NCI-H748 treated with DMSO at 0.1 percent for 48 hours (cell line): ENCODE data around the gene KRTAP10-3.
"Not testable (repeated sequence)": the region's sequence is repeated elsewhere in the genome, so short reads cannot be mapped to it uniquely, and the experiment has no call there.

Source experiments
- DNase-seq: peaks from one replicate; lab custom pipeline; 2025; lab: John Stamatoyannopoulos, UW

KRTAP10-3 gene, protein sequence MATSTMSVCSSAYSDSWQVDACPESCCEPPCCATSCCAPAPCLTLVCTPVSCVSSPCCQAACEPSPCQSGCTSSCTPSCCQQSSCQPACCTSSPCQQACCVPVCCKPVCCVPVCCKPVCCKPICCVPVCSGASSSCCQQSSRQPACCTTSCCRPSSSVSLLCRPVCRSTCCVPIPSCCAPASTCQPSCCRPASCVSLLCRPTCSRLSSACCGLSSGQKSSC

DNA sequence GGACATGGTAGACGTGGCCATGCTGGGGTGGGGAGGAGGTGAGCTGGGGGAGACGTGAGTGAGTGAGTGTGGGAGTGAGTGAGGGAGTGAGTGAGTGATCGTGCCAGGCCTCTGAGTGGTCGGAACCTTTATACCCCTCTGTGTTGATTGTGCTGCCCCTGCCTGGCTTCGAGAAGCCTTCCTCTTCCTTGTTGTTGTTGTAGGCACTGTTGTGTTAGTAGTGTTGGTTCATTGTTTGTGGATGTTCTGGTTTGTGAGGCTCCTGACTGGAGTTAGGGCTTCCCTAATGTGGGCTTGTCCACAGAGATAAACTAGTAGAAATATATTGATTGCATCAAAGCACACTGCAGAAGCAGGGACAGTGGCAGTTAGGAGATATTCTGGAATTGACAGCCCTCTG, at the start of gene KRTAP10-3:
Gene KRTAP10-3, minus strand, starts transcription at position 101 of the 400 bp plus-strand sequence. Its CDS starts 80 bp downstream, at position 21.
- no peak for DNase-seq

DNA sequence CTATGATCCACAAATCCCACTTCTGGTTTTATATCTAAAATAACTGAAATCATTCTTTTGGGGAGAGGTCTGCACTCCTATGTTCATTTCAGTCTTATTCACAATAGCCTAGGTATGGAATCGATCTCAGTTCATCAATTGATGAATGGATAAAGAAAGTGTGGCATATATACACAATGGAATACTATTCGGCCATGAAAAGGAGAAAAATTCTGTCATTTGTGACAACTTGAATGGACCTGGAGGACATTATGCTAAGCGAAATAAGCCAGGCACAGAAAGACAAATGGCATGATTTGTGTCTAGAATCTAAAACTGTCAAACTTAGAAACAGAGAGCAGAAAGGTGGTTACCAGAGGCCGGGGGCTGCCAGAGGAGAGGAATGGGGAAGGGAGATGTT, 47.9 kb upstream of the KRTAP10-3 start:
- no peak for DNase-seq

DNA sequence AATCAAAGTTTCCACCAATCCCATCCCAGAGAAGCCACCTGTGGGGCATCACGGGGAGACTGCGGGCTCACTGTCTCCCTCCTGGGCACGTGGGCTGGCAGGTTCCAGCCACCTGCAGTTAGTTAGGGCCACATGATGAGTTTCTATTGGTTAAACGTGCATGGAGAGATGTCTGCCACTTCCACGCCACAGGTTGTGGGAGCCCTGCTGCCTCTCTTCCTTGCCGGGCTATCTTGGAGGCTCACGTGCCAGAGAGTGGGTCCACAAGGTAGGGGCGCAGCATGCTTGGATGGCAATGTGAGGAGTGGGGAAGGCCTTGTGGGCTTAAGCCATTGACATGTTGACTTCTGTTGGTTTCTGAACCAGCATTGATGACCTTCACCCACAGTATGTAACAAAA, 45.3 kb upstream of the KRTAP10-3 start:
- DNase-seq, result no peak

DNA sequence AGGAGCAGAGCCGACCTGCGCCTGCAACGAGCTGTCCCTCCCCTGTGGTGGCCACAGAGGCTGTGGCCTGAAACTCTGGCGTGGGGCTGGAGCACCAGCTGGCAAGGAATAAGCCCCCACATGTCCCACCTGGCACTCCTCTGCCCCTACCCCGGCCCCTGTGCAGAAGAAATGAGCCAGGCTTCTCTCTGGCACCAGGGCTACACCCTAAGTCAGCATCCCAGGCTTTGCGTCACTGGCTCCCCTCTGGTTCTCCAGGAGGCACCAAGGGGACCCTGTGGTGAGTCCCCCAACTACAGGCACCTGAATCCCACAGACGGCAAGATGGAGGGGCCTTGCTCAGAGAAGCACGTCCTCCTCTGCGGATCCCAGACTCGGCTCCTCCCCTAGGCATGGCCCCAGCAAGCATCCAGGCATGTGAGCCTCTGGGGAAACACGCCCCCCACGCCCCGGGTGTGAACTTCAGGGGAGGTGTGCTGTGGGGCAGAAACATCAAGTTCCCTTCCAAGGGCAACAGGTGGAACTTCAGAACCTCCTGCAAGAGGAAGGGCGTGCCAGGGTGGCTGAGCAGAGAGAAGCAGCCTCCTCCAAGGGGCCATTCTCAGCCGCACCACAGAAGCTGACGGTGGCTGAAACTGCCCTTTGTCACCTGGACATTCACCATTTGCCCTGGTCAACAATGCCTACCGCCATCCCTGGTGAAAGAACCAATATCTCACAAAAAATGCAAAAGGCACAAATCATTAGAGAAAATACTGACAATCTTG, 44.7 kb upstream of the KRTAP10-3 start:
- no peak for DNase-seq

DNA sequence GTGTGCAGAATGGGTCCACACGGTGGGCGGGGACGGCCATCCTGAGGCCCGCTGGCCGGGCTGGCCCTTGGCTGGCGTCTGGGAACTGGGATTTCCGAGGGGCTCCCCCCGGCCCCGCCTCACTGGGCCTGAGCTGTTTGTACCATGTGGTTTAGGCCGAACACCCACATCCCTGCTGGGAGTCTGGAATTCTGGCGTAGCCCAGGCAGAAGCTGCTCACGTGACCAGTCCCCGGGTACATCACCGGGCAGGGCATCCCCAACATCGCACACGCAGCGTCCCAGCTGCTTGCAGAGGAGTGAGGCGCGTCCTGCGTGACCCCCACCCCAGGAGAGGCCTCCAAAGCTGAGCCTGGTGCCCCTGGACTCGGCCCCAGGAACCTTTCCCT, 43.9 kb upstream of the KRTAP10-3 start:
- no peak for DNase-seq

DNA sequence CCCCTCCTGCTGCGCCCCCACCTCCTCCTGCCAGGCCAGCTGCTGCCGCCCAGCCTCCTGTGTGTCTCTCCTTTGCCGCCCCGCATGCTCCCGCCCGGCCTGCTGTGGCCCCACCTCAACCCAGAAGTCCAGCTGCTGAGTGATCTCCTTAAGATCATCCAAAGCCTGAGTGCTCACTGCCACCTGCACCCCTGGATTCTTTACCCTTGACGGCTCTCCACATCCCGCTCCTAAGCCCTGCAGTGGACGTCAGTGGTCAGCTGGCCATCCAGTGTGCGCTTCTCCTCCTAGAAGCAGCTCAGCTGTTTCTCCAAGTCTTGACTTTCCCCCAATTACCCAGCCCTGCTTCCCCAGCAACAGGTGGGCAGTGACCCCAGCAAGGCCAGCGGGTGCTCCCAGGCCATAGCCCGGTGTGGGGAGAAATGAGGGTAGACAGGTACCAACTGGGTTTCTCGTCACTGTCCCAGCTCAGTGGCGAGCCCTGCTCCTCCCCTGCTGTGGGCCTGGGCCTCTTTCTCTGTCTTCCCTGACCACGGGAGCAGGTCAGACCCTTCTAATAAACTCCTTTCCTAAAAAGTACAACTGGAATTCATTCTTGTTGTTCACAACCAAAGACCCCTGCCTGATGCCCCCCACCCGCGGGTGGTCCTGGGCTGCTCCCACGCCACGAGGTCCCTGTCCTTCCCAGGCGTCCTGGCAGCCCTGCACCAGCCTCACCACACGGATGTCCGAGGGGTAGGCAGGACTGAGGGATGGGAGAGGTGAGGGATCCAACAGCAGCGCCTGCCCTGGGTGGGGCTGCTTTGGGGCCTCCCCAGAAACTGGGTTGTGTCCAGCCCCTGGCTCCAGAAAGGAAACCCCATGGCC, 43.2 kb upstream of the KRTAP10-3 start:
- no peak for DNase-seq

DNA sequence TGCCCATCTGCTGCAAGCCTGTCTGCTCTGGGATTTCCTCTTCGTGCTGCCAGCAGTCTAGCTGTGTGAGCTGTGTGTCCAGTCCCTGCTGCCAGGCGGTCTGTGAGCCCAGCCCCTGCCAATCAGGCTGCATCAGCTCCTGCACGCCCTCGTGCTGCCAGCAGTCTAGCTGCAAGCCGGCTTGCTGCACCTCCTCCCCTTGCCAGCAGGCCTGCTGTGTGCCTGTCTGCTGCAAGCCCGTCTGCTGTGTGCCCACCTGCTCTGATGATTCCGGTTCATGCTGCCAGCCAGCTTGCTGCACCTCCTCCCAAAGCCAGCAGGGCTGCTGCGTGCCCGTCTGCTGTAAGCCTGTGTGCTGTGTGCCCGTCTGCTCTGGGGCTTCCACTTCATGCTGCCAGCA, 42.5 kb upstream of the KRTAP10-3 start:
- not testable (repeated sequence) for DNase-seq

DNA sequence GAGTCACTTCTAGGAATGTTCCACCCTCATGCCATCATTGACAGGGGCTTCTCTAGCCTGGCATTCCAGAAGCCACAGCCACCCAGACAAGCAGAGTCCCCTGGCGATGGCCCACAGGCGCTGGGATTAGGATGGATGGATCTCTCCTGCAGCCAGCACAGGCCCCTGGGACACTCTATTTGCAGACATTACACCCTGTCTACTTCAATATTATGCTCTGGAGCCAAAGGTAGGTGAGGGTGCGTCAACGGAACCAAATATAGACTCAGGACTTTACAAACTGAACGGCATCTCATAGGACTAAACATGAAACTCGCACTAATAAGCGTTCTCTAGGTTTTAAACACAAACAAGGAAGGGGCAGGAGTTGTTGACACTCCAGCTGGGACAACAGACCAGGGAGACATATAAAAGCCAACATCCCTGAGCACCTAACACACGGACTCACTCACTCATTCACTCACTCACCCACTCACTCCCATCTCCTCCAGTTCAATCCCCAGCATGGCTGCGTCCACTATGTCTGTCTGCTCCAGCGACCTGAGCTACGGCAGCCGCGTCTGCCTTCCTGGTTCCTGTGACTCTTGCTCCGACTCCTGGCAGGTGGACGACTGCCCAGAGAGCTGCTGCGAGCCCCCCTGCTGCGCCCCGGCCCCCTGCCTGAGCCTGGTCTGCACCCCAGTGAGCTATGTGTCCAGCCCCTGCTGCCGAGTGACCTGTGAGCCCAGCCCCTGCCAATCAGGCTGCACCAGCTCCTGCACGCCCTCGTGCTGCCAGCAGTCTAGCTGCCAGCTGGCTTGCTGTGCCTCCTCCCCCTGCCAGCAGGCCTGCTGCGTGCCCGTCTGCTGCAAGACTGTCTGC, 41.8 kb upstream of the KRTAP10-3 start, which contains the start of gene KRTAP10-7:
Gene KRTAP10-7, plus strand, starts transcription at position 480 of the 861 bp plus-strand sequence. Its CDS starts 25 bp downstream, at position 505.
- not testable (repeated sequence) for DNase-seq

DNA sequence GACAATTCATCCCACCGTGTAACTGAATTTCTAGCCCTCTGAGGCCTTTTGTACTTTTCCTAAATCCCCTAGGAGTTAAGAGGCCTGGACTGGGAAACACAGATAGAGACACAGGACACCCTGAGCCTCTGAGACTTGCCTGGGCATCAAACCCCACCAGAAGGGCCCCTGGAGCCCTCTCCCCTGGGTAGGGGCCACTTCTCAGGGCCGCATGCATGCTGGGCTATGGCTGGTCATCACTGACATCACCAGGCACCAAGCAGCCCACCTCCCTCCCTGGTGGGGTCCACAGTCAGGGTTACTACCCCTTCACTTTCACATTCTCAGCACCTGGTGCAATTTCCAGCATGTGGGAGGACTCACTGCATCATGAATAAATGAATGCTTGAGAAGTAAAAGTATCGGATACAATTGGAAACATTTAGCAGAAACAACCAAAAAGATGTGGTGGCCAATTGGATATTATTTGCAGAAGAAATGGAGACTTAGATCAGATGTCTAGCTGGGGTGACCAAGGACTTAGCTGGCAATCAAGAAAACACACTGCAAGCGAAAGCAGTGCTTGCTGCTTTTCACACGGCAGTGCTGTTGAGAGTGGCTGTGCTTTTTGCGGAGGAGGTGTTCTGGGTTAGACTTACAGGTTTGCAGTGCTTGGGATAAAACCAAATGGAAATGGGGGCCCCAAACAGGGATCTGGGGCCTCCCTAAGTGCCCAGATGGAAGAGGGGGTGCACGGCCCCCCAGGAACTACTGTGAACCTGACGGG, 40.9 kb upstream of the KRTAP10-3 start:
- no peak for DNase-seq

DNA sequence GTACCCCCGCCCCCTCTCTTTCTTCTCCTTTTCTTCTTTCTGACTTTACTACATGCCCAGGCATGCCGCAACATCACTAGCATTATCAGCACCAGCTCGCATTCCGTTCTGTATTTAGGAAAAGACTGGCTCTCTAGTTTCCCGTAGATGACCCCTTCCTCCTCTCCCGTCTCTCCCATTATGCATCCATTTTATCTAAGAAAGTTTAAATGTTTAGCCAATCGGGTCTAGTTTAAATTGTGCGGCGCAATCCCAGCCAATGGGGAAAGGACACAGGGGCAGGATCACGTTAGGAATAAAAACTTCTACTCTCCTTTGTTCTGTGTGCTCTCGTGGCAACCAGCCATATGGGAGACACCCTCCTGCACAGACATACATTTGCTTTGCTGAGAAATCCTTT, 39.5 kb upstream of the KRTAP10-3 start:
- no peak for DNase-seq

DNA sequence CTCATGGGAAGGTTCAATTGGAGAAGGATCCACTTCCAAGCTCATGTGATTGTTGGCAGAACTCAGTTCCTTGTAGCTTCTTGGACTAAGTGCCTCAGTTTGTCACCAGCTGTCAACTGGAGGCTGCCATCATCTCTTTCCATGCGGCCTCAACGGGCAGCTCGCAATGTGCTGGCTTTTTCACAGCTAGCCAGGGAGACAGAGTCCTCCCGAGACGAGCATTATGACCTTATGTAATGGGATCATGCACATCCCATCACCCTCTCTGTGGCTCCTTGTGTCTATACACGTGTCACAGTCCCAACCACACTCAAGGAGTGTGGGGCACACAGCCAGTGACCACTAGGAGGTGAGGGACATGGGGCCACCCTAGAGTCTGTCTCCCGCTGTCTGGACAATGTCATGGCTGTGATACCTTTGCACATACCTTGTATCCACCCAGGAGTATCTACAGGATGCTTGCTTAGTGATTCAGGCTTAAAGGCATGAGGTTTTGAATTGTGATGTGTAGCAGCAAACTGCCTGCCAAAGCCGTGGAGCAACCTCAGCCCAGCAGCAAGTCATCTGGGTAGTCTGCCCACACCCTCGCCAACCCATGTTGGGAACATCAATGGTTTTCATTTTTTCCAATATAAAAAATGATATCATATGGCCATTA, 37.6 kb upstream of the KRTAP10-3 start:
- DNase-seq, result no peak

DNA sequence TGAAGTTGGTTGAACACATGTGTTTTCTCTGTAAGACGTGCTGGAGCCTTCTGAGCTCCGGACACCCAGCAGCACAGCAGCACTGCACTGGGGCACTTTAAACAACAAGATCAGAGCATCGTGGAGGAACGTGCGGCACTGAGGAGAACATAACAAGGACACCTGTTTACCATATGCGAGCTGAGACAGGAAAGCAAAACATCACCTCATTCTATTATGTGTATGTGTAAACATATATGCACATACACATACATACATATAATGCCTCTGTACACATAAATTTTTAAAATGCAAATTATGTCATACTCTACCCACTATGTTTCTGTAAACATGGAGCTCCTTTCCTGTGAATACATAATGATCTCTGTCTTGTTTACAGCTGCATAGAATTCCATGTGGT, 36.9 kb upstream of the KRTAP10-3 start:
- no peak for DNase-seq

DNA sequence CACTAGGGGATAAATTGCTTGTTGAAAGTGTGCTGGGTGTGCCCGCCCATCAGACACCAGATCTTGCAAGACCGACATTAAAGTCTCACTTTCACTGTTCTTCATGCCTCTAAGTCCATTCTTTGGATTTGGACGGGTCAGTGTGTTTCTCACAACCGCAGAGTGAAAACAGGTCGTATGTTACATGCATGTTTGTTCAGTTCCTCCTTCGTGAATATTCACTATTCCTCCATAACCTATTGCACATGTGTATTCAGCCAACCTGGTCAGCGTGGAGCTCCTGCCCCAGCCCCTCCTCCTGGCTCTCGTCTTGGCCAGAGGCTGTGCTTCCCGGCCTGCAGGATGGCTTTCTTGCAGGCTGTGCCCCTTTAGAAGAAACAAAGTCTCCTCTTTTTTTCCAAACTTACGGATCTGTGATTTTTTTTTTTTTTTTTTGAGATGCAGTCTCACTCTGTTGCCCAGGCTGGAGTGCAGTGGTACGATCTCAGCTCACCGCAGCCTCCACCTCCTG, 35.9 kb upstream of the KRTAP10-3 start:
- DNase-seq, result no peak

DNA sequence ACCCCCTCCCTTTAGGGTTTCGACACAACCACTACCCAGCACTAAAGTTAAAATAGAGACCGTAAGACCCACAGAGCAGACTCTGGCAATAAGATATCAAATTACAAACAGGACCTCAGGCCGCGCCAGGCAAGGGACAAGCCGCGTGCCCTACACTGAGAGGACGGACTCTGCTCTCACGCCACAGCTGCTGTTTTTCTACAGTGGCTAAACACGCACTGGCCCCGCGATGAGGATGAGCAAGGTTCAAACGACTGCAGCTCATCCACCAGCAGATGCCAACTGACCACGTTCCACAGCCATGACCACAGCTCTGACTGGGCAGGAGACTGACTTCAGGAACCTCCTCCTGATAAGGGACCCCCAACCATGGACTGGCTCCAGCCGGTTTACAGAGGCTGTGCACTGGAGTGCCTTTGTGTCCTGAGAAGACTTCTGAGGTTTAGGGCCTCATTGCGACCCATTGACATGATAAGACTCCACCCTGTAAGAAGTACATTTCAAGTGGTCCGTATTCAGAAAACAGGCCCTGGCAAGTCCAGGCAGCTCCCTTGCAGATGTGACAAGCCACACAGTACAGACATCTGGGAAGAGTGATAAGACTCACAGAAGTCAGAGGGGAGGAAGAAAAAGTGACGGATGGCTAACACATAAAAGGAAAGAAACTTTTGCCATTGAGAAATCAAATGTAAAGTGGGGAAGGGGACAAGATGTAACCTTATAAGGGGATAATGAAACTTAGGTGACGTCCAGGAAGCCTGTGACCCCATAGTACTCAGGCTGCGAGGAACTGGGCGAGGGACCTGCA, 35.2 kb upstream of the KRTAP10-3 start:
- DNase-seq, result no peak

DNA sequence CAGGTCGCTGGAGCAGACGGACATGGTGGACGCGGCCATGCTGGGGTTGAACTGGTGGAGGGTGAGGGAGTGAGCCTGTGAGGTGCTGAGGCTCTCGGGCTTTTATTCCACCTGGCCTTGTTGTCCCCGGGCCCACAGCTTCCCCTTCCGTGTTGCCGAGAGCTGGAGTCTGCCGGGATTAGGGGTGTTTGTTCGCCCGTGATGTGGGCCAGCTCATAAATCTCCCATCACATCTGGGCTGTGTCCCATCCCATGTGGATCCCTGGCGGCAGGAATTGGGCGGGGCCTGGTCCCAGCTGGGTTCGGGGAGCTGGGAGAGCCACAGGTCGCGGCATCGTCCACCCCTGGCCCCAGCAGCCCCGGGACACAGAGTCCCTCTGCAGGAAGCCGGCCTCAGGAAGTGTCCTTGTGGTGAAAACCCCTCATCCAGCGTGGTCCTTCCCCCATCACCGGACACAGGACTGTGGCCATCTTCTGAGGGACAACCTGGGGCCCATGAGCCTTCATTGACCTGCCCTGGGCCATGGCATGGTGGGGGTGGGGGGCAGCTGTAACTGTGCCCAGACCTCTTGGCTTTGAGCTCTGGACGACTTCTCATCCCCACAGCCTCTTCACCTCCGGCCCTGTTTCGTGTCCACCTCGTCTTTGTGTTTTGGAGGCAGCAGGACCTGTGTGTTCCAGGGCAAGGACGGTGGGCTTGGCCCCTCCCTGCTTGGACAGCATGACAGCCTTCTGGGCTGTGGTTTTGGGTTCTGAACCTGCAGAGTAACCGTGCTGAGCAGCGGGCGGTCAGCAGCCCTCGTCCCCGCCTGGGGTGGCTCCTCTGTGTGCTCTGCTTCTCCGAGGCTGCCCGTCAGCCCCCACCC, 34.1 kb upstream of the KRTAP10-3 start, which contains the start of gene KRTAP10-6:
Gene KRTAP10-6, minus strand, starts transcription at position 60 of the 866 bp plus-strand sequence. Its CDS starts 21 bp downstream, at position 39.
- no peak for DNase-seq

DNA sequence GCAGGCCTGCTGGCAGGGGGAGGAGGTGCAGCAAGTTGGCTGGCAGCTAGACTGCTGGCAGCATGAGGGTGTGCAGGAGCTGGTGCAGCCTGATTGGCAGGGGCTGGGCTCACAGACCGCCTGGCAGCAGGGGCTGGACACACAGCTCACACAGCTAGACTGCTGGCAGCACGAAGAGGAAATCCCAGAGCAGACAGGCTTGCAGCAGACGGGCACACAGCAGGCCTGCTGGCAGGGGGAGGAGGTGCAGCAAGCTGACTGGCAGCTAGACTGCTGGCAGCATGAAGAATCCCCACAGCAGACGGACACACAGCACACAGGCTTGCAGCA, 33.2 kb upstream of the KRTAP10-3 start:
- not testable (repeated sequence) for DNase-seq

DNA sequence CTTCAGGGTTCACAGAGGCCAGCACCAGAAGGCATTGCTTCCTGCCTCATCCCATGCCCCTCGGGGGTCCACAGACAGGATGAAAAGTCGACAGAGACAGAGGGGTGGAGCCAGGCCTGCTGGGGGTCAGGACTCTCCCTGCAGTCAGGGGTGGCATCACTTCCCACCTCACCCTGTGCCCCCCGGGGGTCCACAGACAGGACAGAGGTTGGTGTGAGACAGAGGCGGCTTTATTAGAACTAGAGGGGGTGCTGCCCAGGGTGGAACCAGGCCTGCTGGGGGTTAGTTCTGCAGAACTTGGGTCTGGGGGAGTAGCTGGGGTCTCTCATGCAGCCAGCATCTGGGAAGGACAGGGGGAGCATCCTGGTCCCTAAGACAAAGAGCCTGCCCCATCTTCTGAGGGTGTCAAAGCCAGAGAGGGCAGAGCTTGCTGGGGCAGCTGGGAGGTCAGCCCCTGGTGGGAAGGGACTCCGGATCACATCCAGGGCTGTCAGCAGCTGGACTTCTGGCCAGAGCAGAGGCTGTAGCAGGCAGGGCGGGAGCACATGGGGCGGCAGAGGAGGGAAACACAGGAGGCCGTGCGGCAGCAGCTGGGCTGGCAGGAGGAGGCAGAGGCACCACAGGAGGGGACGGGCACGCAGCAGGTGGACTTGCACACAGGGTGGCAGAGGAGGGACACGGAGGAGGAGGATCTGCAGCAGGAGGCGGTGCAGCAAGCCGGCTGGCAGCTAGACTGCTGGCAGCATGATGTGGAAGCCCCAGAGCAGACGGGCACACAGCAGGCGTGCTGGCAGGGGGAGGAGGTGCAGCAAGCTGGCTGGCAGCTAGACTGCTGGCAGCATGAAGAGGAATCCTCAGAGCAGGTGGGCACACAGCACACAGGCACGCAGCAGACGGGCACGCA, 32.6 kb upstream of the KRTAP10-3 start:
- not testable (repeated sequence) for DNase-seq
